GM12873 (cell line): ENCODE data around the gene GSTA3.

ENCODE experiments used
- CTCF ChIP-seq: IDR thresholded peaks from 2 replicates; pipeline ENCODE4 v1.5.1; 2012; ENCODE audit warnings: low read depth, mild to moderate bottlenecking, moderate library complexity, low read length, control low read depth; ENCODE audit not compliant: insufficient read depth; ENCODE audit errors: missing control alignments

GSTA3 gene

DNA sequence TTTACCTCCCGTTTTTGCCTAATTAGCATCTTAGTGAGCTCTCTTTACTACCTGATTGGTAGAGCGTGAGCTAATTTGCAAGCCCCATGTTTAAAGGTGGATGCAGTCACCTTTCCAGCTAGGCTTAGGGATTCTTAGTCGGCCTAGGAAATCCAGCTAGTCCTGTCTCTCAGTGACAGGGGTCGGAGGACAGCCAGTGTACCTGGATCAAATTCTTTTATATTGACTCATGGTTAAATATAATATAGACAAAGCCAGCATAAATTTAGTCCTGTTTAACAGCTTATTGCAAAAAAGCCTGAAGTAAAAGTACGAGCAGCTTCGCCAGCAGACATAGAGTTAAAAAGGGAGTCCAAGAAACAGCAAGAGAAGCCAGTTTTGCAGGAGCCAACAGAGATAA is 12.2 kb upstream of the GSTA3 start:
- no peak for TF ChIP-seq CTCF

- no peak for TF ChIP-seq CTCF
These were observed 5.0 kb upstream of the GSTA3 start for GRCh38 chr6:52914516-52914915.

GRCh38 chr6:52910091-52910490 is 593 bp upstream of the GSTA3 start:
- no peak for TF ChIP-seq CTCF

- TF ChIP-seq CTCF, result no peak
These were observed 367 bp downstream of the GSTA3 start for GRCh38 chr6:52909131-52909530.

DNA sequence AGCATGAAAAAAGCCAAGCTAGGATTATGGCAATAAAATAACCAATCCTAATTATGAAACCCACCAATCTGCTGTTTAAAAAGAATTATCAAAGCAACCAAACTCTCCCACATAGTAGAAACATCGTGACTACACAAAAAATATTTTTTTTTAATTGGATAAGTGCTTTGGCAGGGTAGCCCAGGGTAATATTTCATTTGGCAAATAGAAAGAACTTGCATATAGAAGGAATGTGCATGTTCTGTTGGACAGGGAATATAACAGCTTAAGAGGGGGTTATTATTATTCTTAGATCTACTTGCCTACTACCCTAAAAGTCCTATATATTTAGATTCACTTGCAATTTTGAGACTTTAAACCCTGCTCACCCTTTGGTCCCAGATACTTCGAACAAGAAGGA is 972 bp downstream of the GSTA3 start:
- no peak for TF ChIP-seq CTCF

DNA sequence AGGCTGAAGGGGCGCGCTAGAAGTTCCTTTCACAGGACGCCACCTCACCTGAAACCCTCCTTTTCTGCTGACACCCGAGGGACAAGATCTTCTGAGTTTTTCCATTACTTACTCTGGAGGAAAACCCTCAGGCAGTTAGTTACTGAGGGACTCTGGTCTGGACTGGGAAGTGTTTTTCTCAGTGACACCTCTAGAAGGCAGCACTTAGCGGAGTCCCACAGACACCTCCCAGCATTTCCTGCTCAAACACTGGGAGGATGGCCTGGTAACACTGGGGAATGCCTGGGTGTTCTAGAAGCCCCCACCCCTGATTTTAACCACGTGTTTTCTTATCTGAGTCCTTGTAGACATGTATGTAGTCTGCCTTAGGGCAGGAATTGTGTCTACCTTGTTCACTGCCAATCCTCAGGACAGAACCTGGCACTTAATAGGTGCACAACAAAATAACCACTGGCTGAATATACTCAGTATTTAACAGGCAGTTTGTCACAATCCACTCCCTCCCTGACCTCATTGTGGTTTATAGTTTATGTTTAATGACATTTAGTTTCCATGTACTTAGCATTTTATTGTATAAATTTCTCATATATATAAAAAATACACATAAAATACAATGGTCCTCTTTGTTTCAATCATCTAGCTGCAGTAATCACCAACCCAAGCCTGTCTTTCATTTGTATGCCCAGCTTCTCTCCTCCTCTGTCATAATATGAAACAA is 4.8 kb downstream of the GSTA3 start:
- peak; percentile 39 for TF ChIP-seq CTCF

DNA sequence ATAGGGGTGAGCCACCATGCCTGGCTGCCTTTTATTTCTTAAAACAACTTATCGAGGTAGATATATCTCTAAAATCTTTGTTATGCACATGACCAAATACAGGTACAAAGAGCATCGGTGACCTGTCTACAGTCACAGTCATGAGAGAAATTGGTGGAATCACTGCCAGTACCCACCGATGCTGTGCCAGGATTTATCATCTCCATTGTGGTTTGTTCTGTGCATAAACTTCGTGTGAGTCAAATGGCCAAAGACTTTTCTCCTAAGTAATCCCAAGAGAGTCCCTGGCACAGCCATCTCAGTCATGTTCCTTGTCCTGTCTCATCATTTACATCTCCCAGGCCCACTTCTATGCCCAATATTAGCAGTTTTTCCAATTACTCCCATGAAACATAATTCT is 9.0 kb downstream of the GSTA3 start:
- no peak for TF ChIP-seq CTCF
